Heart left ventricle (tissue), 16 donors: ENCODE measurements around the gene ASTN2. TPM values are rescaled to one million over a fixed set of nuclear protein-coding genes. Genes with fewer than 3 reads are reported as not detected.

Experiments used
- ATAC-seq, 4 donors: fragments of 200-7000 bp; cut with Tn5 transposase; one replicate each; pipeline ENCODE4 v1.9.1; 2020 to 2022; ENCODE audit warnings: moderate library complexity in 4 of 4, mild to moderate bottlenecking in 3 of 4, moderate number of reproducible peaks in 1 of 4
- DNase-seq, 5 donors: peaks; one replicate each; pipeline ENCODE4 v3.0.0-alpha.2; 2020
- H3K27ac ChIP-seq, 12 donors: fragments of 200-600 bp; sonication (generic) in 4 of 12; one replicate each; pipeline versions ENCODE4 v1.5.0 to v1.8.0; 2016 to 2022; ENCODE audit warnings: mild to moderate bottlenecking in 2 of 12
- H3K27me3 ChIP-seq, 9 donors: fragments of 200-600 bp; sonication (generic) in 2 of 9; one replicate each; pipeline versions ENCODE4 v1.5.1 to v1.8.0; 2016 to 2022; ENCODE audit warnings: mild to moderate bottlenecking in 3 of 9
- H3K36me3 ChIP-seq, 9 donors: fragments of 200-600 bp; sonication (generic) in 2 of 9; one replicate each; pipeline versions ENCODE4 v1.5.0 to v1.8.0; 2018 to 2022; ENCODE audit warnings: mild to moderate bottlenecking in 2 of 9
- H3K4me1 ChIP-seq, 12 donors: fragments of 200-600 bp; sonication (generic) in 4 of 12; one replicate each; pipeline versions ENCODE4 v1.5.0 to v1.8.0; 2016 to 2022; ENCODE audit warnings: mild to moderate bottlenecking in 3 of 12
- H3K4me3 ChIP-seq, 12 donors: fragments of 200-600 bp; sonication (generic) in 4 of 12; one replicate each; pipeline versions ENCODE4 v1.5.0 to v1.8.0; 2017 to 2022; ENCODE audit warnings: mild to moderate bottlenecking in 9 of 12, moderate library complexity in 4 of 12
- H3K9me3 ChIP-seq, 12 donors: fragments of 200-600 bp; sonication (generic) in 4 of 12; one replicate each; pipeline versions ENCODE4 v1.5.0 to v1.8.0; 2016 to 2022; ENCODE audit warnings: mild to moderate bottlenecking in 1 of 12
- POLR2A ChIP-seq, 2 donors: fragments of 450-650 bp; IDR thresholded peaks; one replicate each; pipeline ENCODE4 v1.6.1; 2017; ENCODE audit warnings: antibody characterized with exemption in 2 of 2, mild to moderate bottlenecking in 2 of 2, moderate library complexity in 2 of 2
- WGBS, 4 donors: extraction: QIAGEN DNeasy Blood & Tissue Kit in 2 of 4; methylation state at CpG; one replicate each; pipeline versions ENCODE4 v1.1.5 to v1.1.7; 2013 to 2018; 5-methylcytosine and 5-hydroxymethylcytosine counted together
- intact Hi-C, 10 donors: fragments of 100-400 bp; cut with DNase I; formaldehyde crosslinking; loops; one replicate each; pipeline versions ENCODE4 v1.11.1 to v1.14.2; 2022
- polyA plus RNA-seq, 2 donors: library from polyadenylated mRNA; stranded (reverse); fragments of 200-250 nt; gene quantifications; one replicate each; pipeline ENCODE4 v1.2.3, GENCODE V29; 2013
- total RNA-seq, 9 donors: library from RNA; depleted of rRNA in 2 of 9; stranded (reverse); fragments of >200 nt in 2 of 9; fragmentation: NEBNext Ultra II Directional in 3 of 9; extraction: Animal tissue kit (Norgen Biotek cat#: 25700) in 3 of 9; gene quantifications; one replicate each; pipeline versions ENCODE4 v1.1.0 to v1.2.4, GENCODE V29; 2016 to 2023
- TF ChIP-seq, protein P1 (sequence below), 12 donors: fragments of 200-600 bp; sonication (generic) in 4 of 12; IDR thresholded peaks; one replicate each; pipeline versions ENCODE4 v1.5.0 to v1.8.0; 2018 to 2022; ENCODE audit warnings: antibody characterized with exemption in 12 of 12, mild to moderate bottlenecking in 5 of 12
- donor health status: ischemic (EF 13 %, LVEDD 7.1; RV severe dilation, severe dysfunction).
- donor health status: healthy with polysubstance abuse.
- donor health status: DM: no; HTN: yes; CAD: no.
- donor health status: DM: no; HTN: no; CAD: no.
- donor health status: ischemic (EF 25% LVEDD 6.9; RV normal size, moderate dysfunction).
- donor health status: ischemic (EF 25% LVEDD 5.7; RV mildly dilated, moderate dysfunction).
- donor health status: healthy.
- donor health status: DM: yes; HTN: yes; CAD: no.
- donor health status: ischemic (EF 35%, LVEDD 5.7; RV mildly dilated, moderate dysfunction).
- donor health status: nonischemic (EF 11% LVEDD 7.7; RV severe dilation, severe dysfunction).
- donor health status: DM: yes; HTN: yes; CAD: no.
- donor health status: PGD.
- donor health status: ischemic (EF 29% LVEDD 5.4; RV normal size, mild dysfunction).
- donor health status: nonischemic (EF 23%, LVEDD 6.1; RV moderate dilation, normal function).

Gene ASTN2
- total and polyA plus RNA-seq, 11 donors, result 2.5 to 6.0 (median 3.5) TPM

DNA sequence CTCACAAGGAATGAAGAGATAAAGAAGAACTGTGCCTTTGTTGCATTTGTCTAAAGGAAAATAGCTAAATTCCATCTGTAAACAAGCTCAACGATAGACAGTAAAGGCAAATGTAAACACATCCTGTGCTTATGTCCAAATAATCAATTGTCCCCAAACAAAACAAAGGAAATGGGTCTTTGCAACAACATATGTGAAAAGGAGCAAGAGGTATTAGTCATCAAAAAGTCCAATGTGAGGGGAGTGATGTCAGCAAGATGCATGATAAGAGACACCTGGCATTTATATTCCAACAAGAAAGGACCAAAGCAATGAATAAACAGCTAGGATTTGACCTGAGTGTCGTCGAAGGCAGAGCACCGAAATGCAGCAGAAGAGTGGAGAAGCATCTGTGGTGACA, 209.1 kb downstream of the ASTN2 start:
- no peak for ATAC-seq
- Histone ChIP-seq H3K9me3 (peaks cover 0 to 29% (median 2%) of the 10 kb centered on the region in 12 donors), H3K36me3 (no peaks in the 10 kb centered on the region), H3K4me3 (no peak overlapping the region), H3K4me1 (no peaks in the 10 kb centered on the region), H3K27me3 (no peaks in the 10 kb centered on the region), H3K27ac (no peak overlapping the region)
- no peak for TF ChIP-seq POLR2A (IDR thresholded peaks at IDR 0.05)
- TF ChIP-seq, protein P1, sequence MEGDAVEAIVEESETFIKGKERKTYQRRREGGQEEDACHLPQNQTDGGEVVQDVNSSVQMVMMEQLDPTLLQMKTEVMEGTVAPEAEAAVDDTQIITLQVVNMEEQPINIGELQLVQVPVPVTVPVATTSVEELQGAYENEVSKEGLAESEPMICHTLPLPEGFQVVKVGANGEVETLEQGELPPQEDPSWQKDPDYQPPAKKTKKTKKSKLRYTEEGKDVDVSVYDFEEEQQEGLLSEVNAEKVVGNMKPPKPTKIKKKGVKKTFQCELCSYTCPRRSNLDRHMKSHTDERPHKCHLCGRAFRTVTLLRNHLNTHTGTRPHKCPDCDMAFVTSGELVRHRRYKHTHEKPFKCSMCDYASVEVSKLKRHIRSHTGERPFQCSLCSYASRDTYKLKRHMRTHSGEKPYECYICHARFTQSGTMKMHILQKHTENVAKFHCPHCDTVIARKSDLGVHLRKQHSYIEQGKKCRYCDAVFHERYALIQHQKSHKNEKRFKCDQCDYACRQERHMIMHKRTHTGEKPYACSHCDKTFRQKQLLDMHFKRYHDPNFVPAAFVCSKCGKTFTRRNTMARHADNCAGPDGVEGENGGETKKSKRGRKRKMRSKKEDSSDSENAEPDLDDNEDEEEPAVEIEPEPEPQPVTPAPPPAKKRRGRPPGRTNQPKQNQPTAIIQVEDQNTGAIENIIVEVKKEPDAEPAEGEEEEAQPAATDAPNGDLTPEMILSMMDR (IDR thresholded peaks at IDR 0.05), result no peak
- WGBS, 4 donors, result 44 to 51% (median 46%) methylated on average over 4 of the region's 4 CpGs
- DNase-seq, result no peak
- intact Hi-C loops, result no loop called here

DNA sequence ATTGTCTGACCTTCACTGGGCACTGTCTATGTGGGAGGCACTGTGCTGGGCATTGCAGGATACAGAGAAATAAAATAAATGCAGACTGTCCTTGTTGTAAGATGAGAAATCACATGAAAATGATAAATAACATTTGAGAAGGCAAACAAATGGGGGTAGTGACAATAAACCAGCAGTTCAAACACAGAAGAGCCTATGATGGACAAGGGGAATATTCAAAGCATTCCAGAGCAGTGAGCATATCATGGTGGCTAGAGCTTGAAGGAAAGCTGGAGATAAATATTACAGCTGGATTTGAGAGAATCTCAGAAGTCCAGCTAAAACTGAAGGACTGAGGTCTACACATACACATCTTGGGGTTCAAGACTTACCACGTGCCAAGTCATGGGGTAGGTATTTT, 209.9 kb downstream of the ASTN2 start:
- H3K4me3 ChIP-seq, result no peak overlapping the region
- ATAC-seq (no peak), DNase-seq (no peak)
- peaks cover 0 to 22% (median 2%) of the 10 kb centered on the region in 12 donors for H3K9me3 ChIP-seq
- H3K27me3 ChIP-seq, result no peaks in the 10 kb centered on the region
- TF ChIP-seq, protein P1 (IDR thresholded peaks at IDR 0.05), result no peak
- TF ChIP-seq POLR2A (IDR thresholded peaks at IDR 0.05), result no peak
- WGBS, 4 donors, result 33 to 52% (median 39%) methylated on average over 1 of the region's 1 CpG
- H3K36me3 ChIP-seq, result no peaks in the 10 kb centered on the region
- intact Hi-C loops, result no loop called here
- no peak overlapping the region for H3K27ac ChIP-seq
- H3K4me1 ChIP-seq, result no peaks in the 10 kb centered on the region

DNA sequence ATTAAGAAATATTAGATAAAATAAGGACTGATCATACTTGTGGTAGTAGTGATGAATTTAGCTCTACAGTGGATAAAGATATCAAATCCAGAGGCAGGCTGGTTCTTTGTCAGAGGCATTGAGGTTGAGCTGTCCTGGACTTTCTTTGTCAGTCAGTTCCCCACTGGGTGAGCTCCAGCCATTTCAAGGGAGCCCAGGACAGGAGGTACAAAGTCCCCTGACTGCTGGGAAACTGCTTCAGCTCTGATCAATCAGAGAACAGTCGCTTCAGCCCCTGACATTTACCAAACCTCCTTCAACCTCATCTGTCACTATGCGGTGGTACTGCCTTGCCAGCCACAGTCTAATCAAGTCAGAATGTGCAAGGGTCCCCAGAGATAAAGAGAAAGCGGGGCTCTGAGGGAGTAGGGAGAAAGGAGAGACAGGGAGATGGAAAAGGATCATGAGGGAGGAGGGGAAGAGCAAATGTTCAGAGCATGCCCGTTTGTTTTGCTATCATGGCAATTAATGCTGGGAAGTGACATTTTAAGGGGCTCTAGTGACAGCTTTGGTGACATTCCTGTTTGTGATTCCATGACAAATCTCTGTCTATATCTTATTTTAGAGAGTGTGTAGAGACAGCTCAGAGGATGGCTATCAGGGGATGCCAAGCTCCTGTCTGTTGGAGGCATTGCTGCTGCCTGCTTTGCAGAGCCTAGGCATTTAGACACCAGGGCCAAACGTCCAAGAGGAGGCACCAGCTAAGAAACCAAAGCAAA, 223.2 kb downstream of the ASTN2 start:
- no peak overlapping the region for H3K27ac ChIP-seq
- no peaks in the 10 kb centered on the region for H3K9me3 ChIP-seq
- no peaks in the 10 kb centered on the region for H3K36me3 ChIP-seq
- no peaks in the 10 kb centered on the region for H3K4me1 ChIP-seq
- ATAC-seq (no peak), DNase-seq (no peak)
- no peaks in the 10 kb centered on the region for H3K27me3 ChIP-seq
- H3K4me3 ChIP-seq, result no peak overlapping the region
- WGBS, 4 donors, result 18 to 32% (median 25%) methylated on average over 5 of the region's 5 CpGs
- no peak for TF ChIP-seq POLR2A (IDR thresholded peaks at IDR 0.05)
- TF ChIP-seq, protein P1 (IDR thresholded peaks at IDR 0.05), result no peak
- intact Hi-C loops, result no loop called here

DNA sequence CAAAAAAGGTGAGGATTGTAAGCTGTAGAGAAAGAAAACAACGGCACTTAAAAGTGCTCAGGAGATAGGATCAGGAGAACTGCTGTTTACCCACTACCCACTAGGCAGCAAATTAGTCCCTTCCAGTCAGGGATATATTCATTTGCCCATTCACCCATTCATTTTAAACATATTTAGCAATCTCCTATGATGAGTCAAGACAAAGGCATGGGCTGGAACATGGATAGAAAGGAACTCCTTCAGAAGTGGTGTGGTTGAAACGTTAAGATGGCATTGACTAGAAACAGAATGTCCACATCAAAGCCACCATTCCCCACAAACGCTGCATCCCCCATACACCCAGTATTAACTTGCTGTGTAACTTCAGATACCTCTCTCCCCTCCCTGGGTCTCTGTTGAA, 225.7 kb downstream of the ASTN2 start:
- ATAC-seq, result no peak
- Histone ChIP-seq H3K4me3 (no peak overlapping the region), H3K4me1 (no peaks in the 10 kb centered on the region), H3K27me3 (peaks cover 0 to 4% (median 0%) of the 10 kb centered on the region in 9 donors), H3K27ac (no peak overlapping the region), H3K36me3 (no peaks in the 10 kb centered on the region), H3K9me3 (no peaks in the 10 kb centered on the region)
- DNase-seq, result no peak
- intact Hi-C loops, result no loop called here
- 69 to 81% (median 73%) methylated on average over 3 of the region's 3 CpGs for WGBS, 4 donors
- TF ChIP-seq, protein P1 (IDR thresholded peaks at IDR 0.05), result no peak
- TF ChIP-seq POLR2A (IDR thresholded peaks at IDR 0.05), result no peak
